Activated CD4-positive, CD25-positive, alpha-beta regulatory T cell treated with anti-CD3 and anti-CD28 coated beads, Interleukin-2, amount 50 U/mL, for 72 hours (primary cell): ENCODE measurements around the gene MAP4K5.
"Not testable (repeated sequence)": the region's sequence is repeated elsewhere in the genome, so short reads cannot be mapped to it uniquely, and the experiment has no call there.

ENCODE experiments used
- DNase-seq: peaks from one replicate; pipeline ENCODE4 v3.0.0; 2021

Gene MAP4K5

DNA sequence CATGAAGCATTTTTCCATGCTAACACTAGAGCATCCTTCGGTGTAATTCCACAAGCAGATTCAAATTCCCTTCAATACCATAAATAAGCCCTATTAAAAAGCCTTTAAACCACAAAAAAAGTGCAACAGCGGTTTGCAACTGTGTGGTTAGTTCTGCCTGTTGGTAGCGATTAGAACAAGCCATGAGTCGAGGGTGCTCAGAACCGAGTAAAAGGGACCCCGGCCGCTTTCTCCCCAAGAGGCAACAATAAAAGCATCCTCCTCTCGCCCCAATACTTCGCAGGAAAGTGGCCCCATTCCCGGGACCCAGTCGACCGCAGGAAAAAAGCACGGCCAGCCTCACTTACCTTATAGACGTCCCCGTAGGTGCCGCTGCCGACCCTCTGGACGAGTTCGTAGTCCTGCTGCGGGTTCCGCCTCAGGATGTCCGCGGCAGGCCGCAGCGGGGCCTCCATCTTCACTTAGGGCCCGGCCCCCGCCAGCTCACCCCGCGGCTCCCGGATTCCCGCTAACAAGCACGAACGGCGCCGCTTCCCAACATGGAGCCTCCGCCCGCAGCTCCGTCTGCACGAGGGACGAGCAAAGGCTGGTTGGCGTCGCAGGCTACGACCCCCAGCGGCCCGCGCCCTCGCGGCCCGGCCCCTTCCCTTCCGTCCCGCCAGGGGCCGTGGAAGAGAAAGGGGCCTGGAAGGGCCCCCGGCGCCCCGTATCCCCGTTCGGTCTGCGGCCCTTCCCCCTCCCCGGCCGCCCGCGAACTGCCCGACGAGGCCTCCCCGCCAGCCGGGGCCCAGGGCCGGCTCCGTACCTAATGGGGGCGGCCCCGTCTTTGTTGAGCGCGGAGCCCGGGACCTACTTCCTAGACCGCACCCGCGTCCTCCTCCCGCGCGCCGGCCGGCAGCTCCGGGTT, 521 bp downstream of the MAP4K5 start:
- peak; percentile 58 for DNase-seq

GRCh38 chr14:50530794-50531365, 1.5 kb downstream of the MAP4K5 start:
- DNase-seq, result no peak

DNA sequence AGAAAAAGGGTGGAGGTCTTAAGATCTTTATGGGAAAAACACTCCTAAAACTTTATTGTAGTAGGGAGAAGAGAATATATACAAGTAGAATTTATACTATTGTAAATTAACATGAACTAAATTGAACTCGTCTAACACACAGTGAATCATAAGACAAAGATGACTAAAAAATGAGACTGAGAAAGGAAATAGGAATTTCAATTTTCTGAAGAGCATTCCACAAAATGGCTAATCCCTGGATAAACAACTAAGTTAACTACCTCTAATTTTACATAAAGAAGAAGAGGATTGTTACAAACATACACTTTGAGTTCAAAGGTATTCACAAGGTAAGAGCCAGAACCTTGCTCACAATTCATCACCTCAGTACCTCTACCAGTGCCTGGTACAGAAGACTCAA, 2.0 kb downstream of the MAP4K5 start:
- DNase-seq, result no peak

DNA sequence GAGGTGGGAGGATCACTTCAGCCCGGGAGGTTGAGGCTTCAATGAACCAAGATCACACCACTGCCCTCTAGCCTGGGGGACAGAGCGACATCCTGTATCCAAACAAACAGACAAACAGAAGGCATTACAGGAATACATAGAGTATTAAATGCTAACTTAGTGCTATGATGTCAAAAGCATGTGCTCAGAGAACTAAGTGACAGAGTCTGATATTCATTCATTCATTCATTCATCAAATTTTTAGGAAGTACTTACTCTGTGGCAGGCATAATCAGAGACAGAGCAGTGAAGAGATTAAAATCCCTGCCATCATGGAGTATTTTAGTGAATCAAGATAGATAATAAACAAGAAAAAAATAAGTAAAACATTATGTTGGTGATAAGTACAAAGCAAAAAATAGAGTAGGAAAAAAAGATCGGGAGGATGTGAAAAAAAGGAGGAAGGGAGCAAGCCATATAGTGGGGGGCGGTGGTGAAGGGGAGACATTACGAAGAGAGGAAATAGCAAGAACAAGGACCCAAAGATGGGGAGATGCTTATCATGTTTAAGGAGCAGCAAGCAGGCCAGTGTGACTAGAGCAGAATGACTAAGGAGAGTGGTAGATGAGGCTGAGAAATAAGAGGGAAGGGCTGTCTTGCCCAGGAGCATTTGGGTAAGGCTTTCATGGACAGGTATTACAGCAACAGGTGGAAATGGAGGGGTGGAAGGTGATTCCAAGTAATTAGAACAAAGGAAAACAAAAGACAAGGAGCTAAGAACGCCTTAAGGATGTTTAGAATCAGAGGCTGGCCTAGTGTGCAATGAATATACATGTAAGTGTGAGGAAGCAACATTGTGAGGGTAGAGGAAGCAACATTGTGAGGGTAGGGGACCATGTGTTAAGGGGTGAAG, 2.8 kb downstream of the MAP4K5 start:
- no peak for DNase-seq

GRCh38 chr14:50528000-50528399, 4.4 kb downstream of the MAP4K5 start:
- no peak for DNase-seq

GRCh38 chr14:50524731-50525515, 7.4 kb downstream of the MAP4K5 start:
- no peak for DNase-seq

GRCh38 chr14:50524060-50524459, 8.3 kb downstream of the MAP4K5 start:
- no peak for DNase-seq

DNA sequence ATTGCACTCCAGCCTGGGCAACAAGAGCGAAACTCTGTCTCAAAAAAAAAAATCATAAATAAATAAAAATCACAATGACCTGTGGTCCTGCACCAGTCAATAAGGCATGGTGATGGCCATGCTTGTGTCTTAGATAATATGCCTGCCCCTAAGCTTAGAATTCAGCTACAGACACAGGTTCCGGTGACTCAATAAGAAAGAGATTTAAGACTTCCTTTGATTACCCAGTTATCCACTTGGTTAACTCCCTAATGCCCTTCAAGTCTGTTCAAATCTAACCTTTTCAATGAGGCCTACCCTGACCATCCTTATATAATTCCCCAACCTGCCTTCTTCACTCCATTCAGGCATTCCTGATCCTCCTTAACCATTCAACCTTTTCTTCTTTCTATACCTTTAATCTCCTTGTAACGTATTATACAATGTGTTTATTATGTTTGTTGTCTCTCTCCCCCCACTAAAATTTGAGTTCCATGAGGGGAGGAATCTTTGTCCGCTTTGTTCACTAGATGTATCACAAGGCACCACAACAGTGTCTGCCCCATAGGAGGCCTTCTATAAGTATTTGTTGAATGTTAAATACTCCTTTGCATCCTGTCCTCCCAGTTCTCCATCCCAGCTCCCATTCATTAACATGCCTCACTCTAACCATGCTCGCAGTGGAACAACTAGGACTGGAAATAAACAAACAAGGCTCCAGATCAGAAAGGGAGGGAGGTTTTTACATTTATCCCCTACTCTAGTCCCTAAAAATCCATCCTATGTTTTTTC, 8.9 kb downstream of the MAP4K5 start:
- no peak for DNase-seq

GRCh38 chr14:50521912-50522341, 10.4 kb downstream of the MAP4K5 start:
- no peak for DNase-seq

- DNase-seq, result peak; percentile 34
These were observed 11.2 kb downstream of the MAP4K5 start for GRCh38 chr14:50520947-50521815.

DNA sequence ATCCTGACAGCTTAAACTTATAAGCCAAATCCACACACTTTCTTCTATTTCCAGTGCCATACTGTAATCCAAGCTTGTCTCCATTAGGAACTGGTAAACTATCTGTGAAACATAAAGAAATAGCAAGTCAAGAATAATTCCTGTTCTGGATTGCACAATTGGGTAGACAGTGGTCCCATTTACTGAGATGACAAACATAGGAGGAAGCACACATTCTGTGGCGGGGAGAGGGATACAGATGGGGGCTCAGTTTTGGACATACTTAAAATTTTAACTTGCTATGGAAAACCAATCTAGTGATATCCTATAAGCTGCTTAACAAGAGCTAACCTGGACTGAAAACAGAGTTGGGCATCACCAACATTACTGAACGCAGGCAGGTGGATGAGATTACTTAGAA, 16.3 kb downstream of the MAP4K5 start:
- DNase-seq, result no peak

DNA sequence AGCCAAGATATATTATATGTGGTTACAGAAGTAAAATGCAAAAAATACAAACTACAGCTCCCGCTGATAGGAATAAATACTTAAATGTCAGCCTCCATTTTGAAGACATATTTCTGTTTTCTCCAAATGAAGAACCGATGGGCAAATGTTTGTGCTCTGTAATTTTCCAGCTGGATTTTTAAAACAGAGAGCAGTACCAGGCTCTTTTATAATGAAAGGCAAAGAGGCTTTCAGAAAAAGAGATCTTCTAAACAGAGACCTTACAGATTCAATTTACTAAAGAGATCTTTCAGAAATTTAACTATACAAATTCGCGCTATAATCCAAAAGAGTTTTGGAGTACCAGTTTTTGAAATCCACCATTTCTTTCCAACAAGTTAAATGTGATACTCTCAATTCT, 19.9 kb downstream of the MAP4K5 start:
- DNase-seq, result no peak

DNA sequence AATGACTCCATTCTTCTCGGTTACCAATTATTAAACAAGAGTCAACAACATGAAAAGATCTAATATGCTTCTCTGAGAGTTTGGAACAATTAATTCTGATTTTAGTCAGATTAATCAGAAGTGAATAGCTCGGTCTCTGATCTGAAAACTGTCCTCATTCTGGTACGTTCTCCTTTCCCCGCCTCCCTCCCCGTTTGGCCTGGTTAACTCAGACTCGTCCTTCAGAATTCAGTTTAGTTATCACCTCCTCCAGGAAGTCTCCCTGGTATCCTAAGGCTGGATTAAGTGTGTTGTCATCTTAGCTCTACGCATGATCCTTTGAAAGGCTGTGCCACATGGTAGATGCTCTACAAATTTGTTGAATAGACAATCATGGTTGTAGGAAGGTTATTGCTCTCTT, 22.2 kb downstream of the MAP4K5 start:
- no peak for DNase-seq

- DNase-seq, result not testable (repeated sequence)
These were observed 25.3 kb downstream of the MAP4K5 start for GRCh38 chr14:50507078-50507477.

DNA sequence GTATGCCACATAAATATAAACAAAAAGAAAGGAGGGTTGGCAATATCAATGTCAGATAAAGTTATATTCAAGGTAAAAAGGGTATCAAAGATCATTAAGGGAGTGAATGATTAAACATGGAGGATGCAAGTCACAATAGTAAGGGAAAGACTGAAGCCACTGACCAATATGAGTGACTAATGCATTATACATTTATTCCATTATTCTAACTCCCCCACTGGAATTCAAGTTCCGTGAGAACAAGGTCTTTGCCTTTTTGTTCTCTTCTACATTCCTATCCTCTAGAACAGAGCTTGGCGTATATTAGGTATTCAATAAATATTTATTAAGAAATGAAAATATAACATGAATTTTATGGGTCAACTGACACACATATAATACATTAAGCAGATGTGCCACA, 30.7 kb downstream of the MAP4K5 start:
- no peak for DNase-seq

GRCh38 chr14:50497351-50497750, 35.0 kb downstream of the MAP4K5 start:
- no peak for DNase-seq

GRCh38 chr14:50489851-50490250, 42.5 kb downstream of the MAP4K5 start:
- DNase-seq, result no peak

DNA sequence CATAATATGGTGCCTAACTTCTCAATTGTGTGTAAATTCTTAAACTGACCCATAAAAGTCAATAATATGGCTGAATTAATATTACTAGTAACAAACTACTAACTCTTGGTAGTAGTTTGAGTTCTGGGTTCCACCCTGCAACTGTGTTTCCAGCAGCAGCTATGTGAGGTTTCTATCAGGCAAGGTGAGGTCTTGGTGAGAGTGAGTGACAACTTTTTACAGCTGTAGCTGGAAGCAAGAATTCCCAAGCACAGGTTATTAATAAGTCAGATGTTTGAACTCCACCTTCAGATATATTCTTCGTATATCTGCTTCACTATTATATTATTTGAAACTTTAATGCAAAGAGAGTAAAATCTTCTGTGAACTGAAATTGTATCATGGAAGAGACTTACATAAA, 43.8 kb downstream of the MAP4K5 start:
- DNase-seq, result no peak

DNA sequence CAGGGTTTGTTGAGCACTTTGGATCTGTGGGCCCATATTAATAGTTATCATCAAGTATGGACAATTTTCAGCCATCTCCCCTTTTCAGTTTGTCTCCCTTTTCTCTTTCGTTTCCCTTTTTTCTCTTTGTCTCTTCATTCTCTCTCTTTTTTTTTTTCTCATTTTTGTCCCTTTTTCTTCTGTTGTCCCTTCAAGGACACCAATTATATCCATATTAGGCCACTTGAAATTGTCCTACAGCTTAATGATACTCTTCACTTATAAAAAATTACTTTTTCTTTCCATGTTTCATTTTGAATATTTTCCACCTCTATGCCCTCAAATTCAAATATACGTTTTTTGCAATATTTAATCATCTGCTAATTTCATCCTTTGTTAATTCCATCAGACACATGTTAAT, 53.3 kb downstream of the MAP4K5 start:
- no peak for DNase-seq

DNA sequence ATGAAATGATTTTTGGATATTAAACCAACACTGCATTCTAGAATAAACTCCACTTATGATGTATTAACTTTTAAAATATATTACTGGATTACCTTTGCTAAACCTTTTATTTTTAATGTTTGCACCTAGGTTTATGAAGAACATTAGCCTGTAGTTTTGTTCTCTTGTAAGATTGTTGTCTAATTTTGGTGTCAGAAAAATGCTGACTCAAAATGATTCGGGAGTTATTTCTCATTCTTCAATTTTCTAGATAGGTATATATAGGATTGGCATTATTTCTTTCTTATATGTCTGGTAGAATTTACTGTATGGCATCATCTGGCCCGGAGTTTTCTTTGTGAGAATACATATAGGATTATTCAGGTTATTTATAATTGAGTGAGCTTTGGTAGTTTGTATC, 54.6 kb downstream of the MAP4K5 start:
- no peak for DNase-seq

GRCh38 chr14:50476134-50476533, 56.2 kb downstream of the MAP4K5 start:
- DNase-seq, result no peak
